Measurements from ENCODE around the gene CCNC.

Gene CCNC

DNA sequence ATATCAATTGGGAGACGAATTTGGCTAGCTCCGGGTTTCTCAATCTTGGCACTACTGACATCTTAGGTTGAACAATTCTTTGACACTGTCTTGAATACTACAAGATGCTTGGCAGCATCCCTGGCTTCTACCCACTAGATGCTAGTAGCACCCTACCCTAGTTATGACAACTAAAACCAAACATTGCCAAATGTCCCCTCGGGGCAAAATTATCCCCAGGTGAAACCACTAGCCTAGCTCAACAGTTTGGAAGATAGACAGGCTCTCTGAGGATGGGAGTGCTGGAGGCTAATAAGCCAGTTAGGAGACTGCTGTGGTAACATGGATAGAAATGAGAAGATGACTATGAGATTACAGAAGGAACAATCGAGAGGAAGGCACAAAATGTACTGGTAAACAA, 20.9 kb downstream of the CCNC start:
- no peak overlapping the region for H3K4me3 ChIP-seq (ENCODE audit: low read depth, low read length)
- in situ Hi-C loops (cut with HindIII; ENCODE audit: low sequenced_read_pairs) = no loop called here
- DNase-seq (ENCODE audit: low read depth) = no peak
- TF ChIP-seq, protein P1, sequence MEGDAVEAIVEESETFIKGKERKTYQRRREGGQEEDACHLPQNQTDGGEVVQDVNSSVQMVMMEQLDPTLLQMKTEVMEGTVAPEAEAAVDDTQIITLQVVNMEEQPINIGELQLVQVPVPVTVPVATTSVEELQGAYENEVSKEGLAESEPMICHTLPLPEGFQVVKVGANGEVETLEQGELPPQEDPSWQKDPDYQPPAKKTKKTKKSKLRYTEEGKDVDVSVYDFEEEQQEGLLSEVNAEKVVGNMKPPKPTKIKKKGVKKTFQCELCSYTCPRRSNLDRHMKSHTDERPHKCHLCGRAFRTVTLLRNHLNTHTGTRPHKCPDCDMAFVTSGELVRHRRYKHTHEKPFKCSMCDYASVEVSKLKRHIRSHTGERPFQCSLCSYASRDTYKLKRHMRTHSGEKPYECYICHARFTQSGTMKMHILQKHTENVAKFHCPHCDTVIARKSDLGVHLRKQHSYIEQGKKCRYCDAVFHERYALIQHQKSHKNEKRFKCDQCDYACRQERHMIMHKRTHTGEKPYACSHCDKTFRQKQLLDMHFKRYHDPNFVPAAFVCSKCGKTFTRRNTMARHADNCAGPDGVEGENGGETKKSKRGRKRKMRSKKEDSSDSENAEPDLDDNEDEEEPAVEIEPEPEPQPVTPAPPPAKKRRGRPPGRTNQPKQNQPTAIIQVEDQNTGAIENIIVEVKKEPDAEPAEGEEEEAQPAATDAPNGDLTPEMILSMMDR (IDR thresholded peaks at IDR 0.05; ENCODE audit: low read depth, low read length, missing control alignments) = no peak

DNA sequence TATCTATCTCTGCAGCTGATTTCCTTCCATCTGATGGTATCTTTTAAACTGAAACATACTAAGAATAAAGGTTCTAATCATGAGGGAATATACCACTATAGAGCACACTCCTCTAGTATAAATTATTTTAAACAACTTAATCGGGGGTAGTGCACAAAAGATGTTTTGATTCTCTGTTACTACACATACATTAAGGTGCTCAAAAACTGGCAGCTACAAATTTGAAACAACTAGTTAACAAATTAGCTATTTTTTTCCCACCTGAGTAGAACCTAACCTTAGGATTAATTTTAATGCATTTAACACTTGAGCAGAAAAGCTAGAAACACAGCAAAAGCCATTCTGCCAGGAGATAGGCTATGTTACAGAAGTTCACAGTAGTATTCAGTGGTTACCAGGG, 23.0 kb downstream of the CCNC start:
- no peak overlapping the region for H3K4me3 ChIP-seq (ENCODE audit: low read depth, low read length)
- in situ Hi-C loops (cut with HindIII; ENCODE audit: low sequenced_read_pairs) = no loop called here
- TF ChIP-seq, protein P1 (IDR thresholded peaks at IDR 0.05; ENCODE audit: low read depth, low read length, missing control alignments) = no peak
- DNase-seq (ENCODE audit: low read depth) = no peak

DNA sequence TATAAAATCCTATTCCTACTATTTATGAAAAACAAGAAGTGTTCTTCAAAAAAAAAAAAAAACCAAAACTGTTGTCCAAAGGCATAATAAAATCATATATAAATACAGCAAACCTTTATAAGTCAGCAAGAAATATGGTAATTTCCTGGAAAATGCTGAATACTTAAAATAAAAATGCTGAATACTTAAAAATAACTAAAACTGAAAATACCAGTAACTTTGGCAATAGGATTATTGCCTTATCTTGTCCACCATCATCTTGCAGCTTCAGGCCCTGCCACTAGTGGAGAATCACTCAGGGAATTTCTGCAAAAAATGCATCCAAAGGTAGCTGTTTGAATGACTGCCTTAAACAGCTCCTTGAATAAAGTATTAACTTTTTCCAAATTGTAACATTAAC, 24.5 kb downstream of the CCNC start:
- TF ChIP-seq, protein P1 (IDR thresholded peaks at IDR 0.05; ENCODE audit: low read depth, low read length, missing control alignments) = no peak
- in situ Hi-C loops (cut with HindIII; ENCODE audit: low sequenced_read_pairs) = no loop called here
- no peak for DNase-seq (ENCODE audit: low read depth)
- H3K4me3 ChIP-seq (ENCODE audit: low read depth, low read length) = no peak overlapping the region

DNA sequence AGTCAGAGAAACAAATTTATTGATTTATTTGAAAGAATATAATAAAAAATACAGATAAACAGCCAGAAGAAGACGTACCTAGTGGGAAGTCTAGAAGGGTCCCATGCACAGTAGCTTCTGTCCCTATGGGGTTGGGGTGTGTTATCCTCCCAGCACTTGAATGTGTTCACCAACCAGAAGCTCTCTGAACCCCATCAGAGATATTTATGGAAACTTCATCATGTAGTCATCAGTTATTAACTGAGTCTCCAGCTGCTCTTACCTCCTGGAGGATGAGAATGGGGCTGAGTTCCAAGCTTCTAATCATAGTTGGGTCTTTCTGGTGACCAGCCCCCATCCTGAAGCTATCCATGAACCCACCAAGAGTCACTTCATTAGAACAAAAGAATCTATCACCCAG, 37.8 kb downstream of the CCNC start:
- TF ChIP-seq, protein P1 (IDR thresholded peaks at IDR 0.05; ENCODE audit: low read depth, low read length, missing control alignments) = no peak
- in situ Hi-C loops (cut with HindIII; ENCODE audit: low sequenced_read_pairs) = no loop called here
- DNase-seq (ENCODE audit: low read depth) = no peak

DNA sequence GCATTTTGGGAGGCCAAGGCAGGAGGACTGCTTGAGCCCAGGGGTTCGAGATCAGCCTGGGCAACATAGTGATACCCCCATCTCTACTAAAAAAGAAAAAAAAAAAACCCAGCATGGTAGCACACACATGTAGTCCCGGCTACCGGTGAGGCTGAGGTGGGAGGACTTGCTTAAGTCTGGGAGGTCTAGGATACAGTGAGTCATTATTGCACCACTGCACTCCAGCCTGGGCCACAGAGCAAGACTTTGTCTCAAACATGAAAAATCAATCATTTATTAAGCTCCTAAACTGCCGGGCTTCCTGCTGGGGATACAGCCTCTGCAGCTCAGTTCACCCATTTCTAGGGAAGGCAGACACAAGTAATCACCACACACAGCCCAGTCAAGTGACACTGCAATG, 45.9 kb downstream of the CCNC start:
- TF ChIP-seq, protein P1 (IDR thresholded peaks at IDR 0.05; ENCODE audit: low read depth, low read length, missing control alignments) = no peak
- no peak overlapping the region for H3K4me3 ChIP-seq (ENCODE audit: low read depth, low read length)
- in situ Hi-C loops (cut with HindIII; ENCODE audit: low sequenced_read_pairs) = no loop called here
- DNase-seq (ENCODE audit: low read depth) = no peak

More for the DNA sequence above, 37.8 kb downstream of the CCNC start:
- no peak overlapping the region for H3K4me3 ChIP-seq (ENCODE audit: low read depth, low read length)

DNA sequence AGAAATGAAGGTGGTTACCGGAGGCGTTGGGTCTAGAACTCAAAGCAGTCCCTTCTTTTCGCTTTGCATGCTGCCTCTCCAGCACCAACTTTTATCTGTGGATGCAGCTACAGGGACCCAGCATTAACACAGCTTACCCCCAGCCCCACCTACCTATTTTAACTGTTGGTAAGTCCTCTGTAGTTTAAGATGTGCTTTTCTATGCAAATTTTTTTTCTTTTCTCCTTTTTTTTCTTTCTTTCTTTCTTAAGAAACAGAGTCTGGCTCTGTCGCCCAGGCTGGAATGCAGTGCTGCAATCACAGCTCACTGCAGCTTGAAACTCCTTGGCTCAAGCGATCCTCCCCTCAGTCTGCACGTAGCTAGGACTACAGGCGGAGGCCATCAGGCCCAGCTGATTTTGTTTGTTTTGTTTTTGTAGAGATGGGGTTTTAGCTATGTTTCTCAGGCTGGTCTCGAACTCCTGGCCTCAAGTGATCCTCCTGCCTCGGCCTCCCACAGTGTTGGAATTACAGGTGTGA, 46.8 kb downstream of the CCNC start:
- in situ Hi-C loops (cut with HindIII; ENCODE audit: low sequenced_read_pairs) = no loop called here
- no peak for DNase-seq (ENCODE audit: low read depth)

More for the DNA sequence above, 46.8 kb downstream of the CCNC start:
- TF ChIP-seq, protein P1 (IDR thresholded peaks at IDR 0.05; ENCODE audit: low read depth, low read length, missing control alignments) = no peak
- peak overlapping the region; percentile 83 for H3K4me3 ChIP-seq (ENCODE audit: low read depth, low read length)
